ENCODE measurements around the gene TBC1D1. TPM values are rescaled to one million over a fixed set of nuclear protein-coding genes. Genes with fewer than 3 reads are reported as not detected.
A peak's percentile ranks its signal among the peaks of the same experiment; 100 is the strongest.

TBC1D1 gene
- total and polyA plus RNA-seq, 2 of the 8 experiments (the other 6 are each of a cell fraction or from before 2014, with no cell fraction given), result 96.9 to 162 TPM

DNA sequence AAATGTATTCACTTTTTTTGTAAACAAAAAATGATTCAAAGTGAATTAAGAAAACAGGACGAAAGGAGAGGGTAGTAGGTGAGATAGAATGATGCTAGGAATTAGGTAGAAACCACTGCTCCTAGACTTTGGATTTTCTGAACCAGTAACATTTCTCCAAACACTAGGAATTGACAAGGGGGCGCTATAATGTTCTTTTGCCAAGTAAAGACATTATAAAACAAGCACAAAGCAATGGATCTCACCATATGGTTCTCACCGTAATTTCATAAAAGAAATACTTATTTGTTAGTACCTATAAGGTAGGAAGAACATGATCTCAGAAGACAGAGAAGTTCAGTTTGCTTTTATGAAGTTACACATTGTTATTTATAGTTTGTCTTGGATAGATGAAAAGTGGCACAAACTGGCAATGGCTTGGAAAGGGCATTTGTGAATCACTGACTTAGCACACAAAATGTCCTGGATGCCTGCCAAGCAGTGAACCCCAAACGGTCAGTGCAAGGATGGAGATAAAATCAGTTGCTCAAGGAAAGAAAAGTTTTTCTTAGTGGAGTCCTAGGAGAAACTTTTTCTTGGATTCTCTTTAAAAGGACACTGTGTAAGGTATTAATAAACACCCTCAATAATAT, 8.1 kb upstream of the TBC1D1 start:
- no peak overlapping the region for H4K91ac ChIP-seq (replicated peaks; ENCODE audit: insufficient read length, low read length)
- no peak overlapping the region for H4K8ac ChIP-seq (ENCODE audit: extremely low read depth, insufficient read depth, low read length)
- H3K79me2 ChIP-seq (ENCODE audit: control insufficient read depth in 1 of 2, insufficient read depth in 2 of 2, low read length in 2 of 2), result no peaks in the 10 kb centered on the region
- no peak overlapping the region for H2AFZ ChIP-seq (ENCODE audit: low read length)
- no peaks in the 10 kb centered on the region for H3K4me1 ChIP-seq (replicated peaks in 1 of 4; ENCODE audit: control insufficient read depth in 3 of 4, insufficient read depth in 4 of 4, low read length in 3 of 4)
- no peak overlapping the region for H3K18ac ChIP-seq (ENCODE audit: extremely low read depth, low read length)
- TF ChIP-seq EGR1 (IDR thresholded peaks at IDR 0.05; ENCODE audit: borderline replicate concordance, low read depth, low read length) (no peak), RAD21 (IDR thresholded peaks at IDR 0.05 in 1 of 2, conservative IDR thresholded peaks at IDR 0.05 in 1 of 2; ENCODE audit: low read depth in 2 of 2, low read length in 2 of 2) (peak; percentile 2 to 28; a peak in 2 of 4 replicates), SAP30 (IDR thresholded peaks at IDR 0.05; ENCODE audit: insufficient read depth, insufficient replicate concordance, low read length) (no peak)
- TF ChIP-seq, protein P1, sequence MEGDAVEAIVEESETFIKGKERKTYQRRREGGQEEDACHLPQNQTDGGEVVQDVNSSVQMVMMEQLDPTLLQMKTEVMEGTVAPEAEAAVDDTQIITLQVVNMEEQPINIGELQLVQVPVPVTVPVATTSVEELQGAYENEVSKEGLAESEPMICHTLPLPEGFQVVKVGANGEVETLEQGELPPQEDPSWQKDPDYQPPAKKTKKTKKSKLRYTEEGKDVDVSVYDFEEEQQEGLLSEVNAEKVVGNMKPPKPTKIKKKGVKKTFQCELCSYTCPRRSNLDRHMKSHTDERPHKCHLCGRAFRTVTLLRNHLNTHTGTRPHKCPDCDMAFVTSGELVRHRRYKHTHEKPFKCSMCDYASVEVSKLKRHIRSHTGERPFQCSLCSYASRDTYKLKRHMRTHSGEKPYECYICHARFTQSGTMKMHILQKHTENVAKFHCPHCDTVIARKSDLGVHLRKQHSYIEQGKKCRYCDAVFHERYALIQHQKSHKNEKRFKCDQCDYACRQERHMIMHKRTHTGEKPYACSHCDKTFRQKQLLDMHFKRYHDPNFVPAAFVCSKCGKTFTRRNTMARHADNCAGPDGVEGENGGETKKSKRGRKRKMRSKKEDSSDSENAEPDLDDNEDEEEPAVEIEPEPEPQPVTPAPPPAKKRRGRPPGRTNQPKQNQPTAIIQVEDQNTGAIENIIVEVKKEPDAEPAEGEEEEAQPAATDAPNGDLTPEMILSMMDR (IDR thresholded peaks at IDR 0.05; ENCODE audit: control extremely low read depth in 1 of 3, insufficient read depth in 1 of 3, low read depth in 1 of 3, low read length in 3 of 3), result peak in 1 of 3 experiments; percentile 42; a peak in 2 of 4 replicates
- H3K4me2 ChIP-seq (ENCODE audit: insufficient read depth in 1 of 2, low read depth in 2 of 2, low read length in 2 of 2), result no peak overlapping the region
- H2BK5ac ChIP-seq (ENCODE audit: low read depth, low read length), result no peak overlapping the region
- no peak overlapping the region for H3K14ac ChIP-seq (ENCODE audit: insufficient read length)
- H2BK12ac ChIP-seq (ENCODE audit: low read depth, low read length), result no peak overlapping the region
- no peaks in the 10 kb centered on the region; the same call in 1 of the 2 replicates for H3K23me2 ChIP-seq (ENCODE audit: low read depth, low read length)
- CTCF ChIA-PET (ENCODE audit: partially characterized antibody), result interaction anchor here (0.6 to 0.9 kb wide), 2 partner anchors 14 to 15 kb away, joined by 3 read pairs; no protein-coding TSS in a partner anchor
- no peak overlapping the region for H3K4me3 ChIP-seq (ENCODE audit: extremely low read depth in 1 of 4, insufficient read depth in 2 of 4, low read depth in 3 of 4, low read length in 4 of 4)
- H2BK20ac ChIP-seq (ENCODE audit: low read length), result no peak overlapping the region
- H3K27me3 ChIP-seq (replicated peaks in 1 of 4; ENCODE audit: control insufficient read depth in 3 of 4, extremely low read depth in 1 of 4, insufficient read depth in 3 of 4, low read length in 3 of 4), result peaks cover 0 to 2% (median 0%) of the 10 kb centered on the region in 4 experiments; a peak in 2 of 7 replicates
- H2BK120ac ChIP-seq (replicated peaks; ENCODE audit: low read depth, low read length), result no peak overlapping the region
- no peak overlapping the region for H3K27ac ChIP-seq (ENCODE audit: low read depth, low read length)
- H3K79me1 ChIP-seq (ENCODE audit: low read depth, low read length), result no peaks in the 10 kb centered on the region
- 47% methylated on average over 4 of the region's 4 CpGs; no CpG with 5 or more reads in 1 of the 2 experiments for WGBS, 2 experiments (ENCODE audit: extremely low coverage in 1 of 2, insufficient coverage in 1 of 2, insufficient read length in 1 of 2, insufficient replicate concordance in 2 of 2, low coverage in 1 of 2, low lambda C conversion rate in 2 of 2, missing lambda C conversion rate in 1 of 2)
- no peak overlapping the region for H3K9ac ChIP-seq (replicated peaks in 1 of 4; ENCODE audit: extremely low read depth in 1 of 4, low read depth in 3 of 4, low read length in 3 of 4)
- POLR2A ChIA-PET (ENCODE audit: partially characterized antibody), result no interaction called here
- no peak overlapping the region for H3K4ac ChIP-seq (replicated peaks; ENCODE audit: insufficient read length, low read depth, low read length)
- no peak overlapping the region for H3K56ac ChIP-seq (replicated peaks; ENCODE audit: insufficient read length, low read depth, low read length)
- H4K5ac ChIP-seq (ENCODE audit: insufficient read length, low read depth, low read length), result no peak overlapping the region
- no peak for DNase-seq (ENCODE audit: low read depth in 1 of 2, low spot score in 2 of 2)
- no peak overlapping the region for H3K23ac ChIP-seq (ENCODE audit: insufficient read length)
- peaks cover 0 to 1% of the 10 kb centered on the region in 2 experiments for H4K20me1 ChIP-seq (replicated peaks in 1 of 2; ENCODE audit: control insufficient read depth in 1 of 2, insufficient read depth in 2 of 2, low read length in 2 of 2)
- no peak overlapping the region for H2AK5ac ChIP-seq (ENCODE audit: low read depth, low read length)
- FAIRE-seq, result no peak
- no peaks in the 10 kb centered on the region for H3K36me3 ChIP-seq (ENCODE audit: control insufficient read depth in 2 of 4, insufficient read depth in 4 of 4, low read length in 3 of 4)
- H2BK15ac ChIP-seq (ENCODE audit: low read length), result no peak overlapping the region
- H3K9me3 ChIP-seq (ENCODE audit: insufficient read depth in 2 of 2, low read depth in 1 of 2, low read length in 1 of 2), result no peaks in the 10 kb centered on the region
